Calu3 (cell line): ENCODE results near the gene XPR1. TPM values are rescaled to one million over a fixed set of nuclear protein-coding genes. Genes with fewer than 3 reads are reported as not detected.
"Not testable (repeated sequence)": the region's sequence is repeated elsewhere in the genome, so short reads cannot be mapped to it uniquely, and the experiment has no call there.

Source experiments
- BruUV-seq: library from RNA; stranded (reverse); fragments of 400-500 nt; replicated peaks from 2 replicates; lab custom pipeline; 2021; lab: Mats Ljungman, UMichigan
- CTCF ChIA-PET: fragments of 300-600 bp; sonication (Branson Sonifier 250); formaldehyde crosslinking; loops from one replicate; lab custom pipeline; 2022; ENCODE audit warnings: antibody characterized with exemption; lab: Charles Lee
- DNase-seq: peaks from one replicate; pipeline ENCODE4 v3.0.0; 2022
- H3K27ac Mint-ChIP-seq: one replicate; pipeline ENCODE4 v1.8.0; 2022; ENCODE audit warnings: mixed read lengths; ENCODE audit not compliant: unreplicated experiment
- H3K27me3 Mint-ChIP-seq: one replicate; pipeline ENCODE4 v1.8.0; 2022; ENCODE audit warnings: mixed read lengths; ENCODE audit not compliant: unreplicated experiment
- H3K36me3 Mint-ChIP-seq: one replicate; pipeline ENCODE4 v1.8.0; 2022; ENCODE audit warnings: mild to moderate bottlenecking, moderate library complexity, mixed read lengths; ENCODE audit not compliant: insufficient read depth, unreplicated experiment
- H3K4me1 Mint-ChIP-seq: one replicate; pipeline ENCODE4 v1.8.0; 2022; ENCODE audit warnings: mild to moderate bottlenecking, low read depth, mixed read lengths; ENCODE audit not compliant: unreplicated experiment
- H3K4me3 Mint-ChIP-seq: one replicate; pipeline ENCODE4 v1.8.0; 2022; ENCODE audit warnings: mild to moderate bottlenecking, low read depth, moderate library complexity, mixed read lengths; ENCODE audit not compliant: unreplicated experiment
- H3K9me3 Mint-ChIP-seq: one replicate; pipeline ENCODE4 v1.8.0; 2022; ENCODE audit warnings: low read depth, mixed read lengths; ENCODE audit not compliant: unreplicated experiment
- intact Hi-C: fragments of 100-400 bp; cut with micrococcal nuclease; formaldehyde crosslinking; loops from one replicate; pipeline ENCODE4 v1.10.0; 2022; ENCODE audit not compliant: unreplicated experiment
- total RNA-seq: library from RNA; stranded (reverse); gene quantifications from 2 replicates; pipeline ENCODE4 v1.2.3, GENCODE V29; 2022
- TF ChIP-seq, protein P1 (sequence below): fragments of 200-600 bp; IDR thresholded peaks from one replicate; pipeline ENCODE4 v1.8.0; 2022; ENCODE audit warnings: antibody characterized with exemption; ENCODE audit not compliant: unreplicated experiment

The XPR1 gene
- total RNA-seq, 1 experiment from 2014 or later = 44.5 TPM

DNA sequence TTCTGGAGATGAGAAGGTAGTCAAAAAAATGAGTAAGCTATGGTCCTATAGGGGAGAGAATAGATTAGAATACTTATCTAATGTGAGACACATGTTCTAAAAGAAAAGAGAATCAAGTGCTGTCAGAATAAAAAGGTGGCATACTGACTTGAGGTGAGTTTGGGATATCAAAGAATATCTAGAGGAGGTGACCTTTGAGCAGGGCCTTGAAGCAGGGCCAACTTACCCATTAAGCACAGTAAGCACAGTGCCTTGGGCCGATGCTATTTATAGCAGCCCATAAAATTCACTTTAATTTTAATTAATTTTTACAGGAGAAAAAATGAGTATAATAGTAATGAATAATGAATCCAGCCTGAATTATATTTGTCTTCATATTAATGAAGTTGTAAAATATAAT is 92.2 kb downstream of the XPR1 start:
- no peak overlapping the region for H3K4me3 Mint-ChIP-seq
- H3K9me3 Mint-ChIP-seq = peaks cover 2% of the 10 kb centered on the region
- DNase-seq = no peak
- H3K27ac Mint-ChIP-seq = no peak overlapping the region
- no peaks in the 10 kb centered on the region for H3K36me3 Mint-ChIP-seq
- BruUV-seq = no TSS peak
- intact Hi-C loops = no loop called here
- CTCF ChIA-PET = no interaction called here
- no peaks in the 10 kb centered on the region for H3K27me3 Mint-ChIP-seq
- no peaks in the 10 kb centered on the region for H3K4me1 Mint-ChIP-seq
- TF ChIP-seq, protein P1, sequence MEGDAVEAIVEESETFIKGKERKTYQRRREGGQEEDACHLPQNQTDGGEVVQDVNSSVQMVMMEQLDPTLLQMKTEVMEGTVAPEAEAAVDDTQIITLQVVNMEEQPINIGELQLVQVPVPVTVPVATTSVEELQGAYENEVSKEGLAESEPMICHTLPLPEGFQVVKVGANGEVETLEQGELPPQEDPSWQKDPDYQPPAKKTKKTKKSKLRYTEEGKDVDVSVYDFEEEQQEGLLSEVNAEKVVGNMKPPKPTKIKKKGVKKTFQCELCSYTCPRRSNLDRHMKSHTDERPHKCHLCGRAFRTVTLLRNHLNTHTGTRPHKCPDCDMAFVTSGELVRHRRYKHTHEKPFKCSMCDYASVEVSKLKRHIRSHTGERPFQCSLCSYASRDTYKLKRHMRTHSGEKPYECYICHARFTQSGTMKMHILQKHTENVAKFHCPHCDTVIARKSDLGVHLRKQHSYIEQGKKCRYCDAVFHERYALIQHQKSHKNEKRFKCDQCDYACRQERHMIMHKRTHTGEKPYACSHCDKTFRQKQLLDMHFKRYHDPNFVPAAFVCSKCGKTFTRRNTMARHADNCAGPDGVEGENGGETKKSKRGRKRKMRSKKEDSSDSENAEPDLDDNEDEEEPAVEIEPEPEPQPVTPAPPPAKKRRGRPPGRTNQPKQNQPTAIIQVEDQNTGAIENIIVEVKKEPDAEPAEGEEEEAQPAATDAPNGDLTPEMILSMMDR = no peak

DNA sequence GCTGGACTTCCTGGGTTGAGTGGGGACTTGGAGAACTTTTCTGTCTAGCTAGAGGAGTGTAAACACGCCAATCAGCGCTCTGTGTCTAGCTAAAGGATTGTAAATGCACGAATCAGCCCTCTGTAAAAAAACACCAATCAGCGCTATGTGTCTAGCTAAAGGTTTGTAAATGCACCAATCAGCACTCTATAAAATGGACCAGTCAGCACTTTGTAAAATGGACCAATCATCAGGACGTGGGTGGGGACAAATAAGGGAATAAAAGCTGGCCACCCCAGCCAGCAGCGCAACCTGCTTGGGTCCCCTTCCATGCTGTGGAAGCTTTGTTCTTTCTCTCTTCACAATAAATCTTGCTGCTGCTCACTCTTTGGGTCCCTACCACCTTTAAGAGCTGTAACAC is 94.2 kb downstream of the XPR1 start:
- DNase-seq, H3K4me3 Mint-ChIP-seq, CTCF ChIA-PET, H3K4me1 Mint-ChIP-seq, BruUV-seq, H3K27me3 Mint-ChIP-seq, H3K27ac Mint-ChIP-seq, H3K9me3 Mint-ChIP-seq, H3K36me3 Mint-ChIP-seq, intact Hi-C loops: not testable (repeated sequence)

DNA sequence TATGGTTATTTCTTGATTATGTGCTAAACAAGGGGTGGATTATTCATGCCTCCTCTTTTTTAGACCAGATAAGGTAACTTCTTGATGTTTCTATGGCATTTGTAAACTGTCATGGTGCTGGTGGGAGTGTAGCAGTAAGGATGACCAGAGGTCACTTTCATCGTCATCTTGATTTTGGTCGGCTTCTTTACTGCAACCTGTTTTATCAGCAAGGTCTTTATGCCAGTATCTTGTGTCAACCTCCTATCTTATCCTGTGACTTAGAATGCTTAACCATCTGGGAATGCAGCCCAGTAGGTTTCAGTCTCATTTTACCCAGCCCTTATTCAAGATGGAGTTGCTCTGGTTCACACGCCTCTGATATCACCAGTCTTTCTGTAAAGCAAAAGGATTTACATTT is 95.9 kb downstream of the XPR1 start:
- H3K9me3 Mint-ChIP-seq, DNase-seq, H3K4me1 Mint-ChIP-seq, BruUV-seq, CTCF ChIA-PET, H3K27me3 Mint-ChIP-seq, H3K27ac Mint-ChIP-seq, H3K4me3 Mint-ChIP-seq, H3K36me3 Mint-ChIP-seq, intact Hi-C loops: not testable (repeated sequence)

DNA sequence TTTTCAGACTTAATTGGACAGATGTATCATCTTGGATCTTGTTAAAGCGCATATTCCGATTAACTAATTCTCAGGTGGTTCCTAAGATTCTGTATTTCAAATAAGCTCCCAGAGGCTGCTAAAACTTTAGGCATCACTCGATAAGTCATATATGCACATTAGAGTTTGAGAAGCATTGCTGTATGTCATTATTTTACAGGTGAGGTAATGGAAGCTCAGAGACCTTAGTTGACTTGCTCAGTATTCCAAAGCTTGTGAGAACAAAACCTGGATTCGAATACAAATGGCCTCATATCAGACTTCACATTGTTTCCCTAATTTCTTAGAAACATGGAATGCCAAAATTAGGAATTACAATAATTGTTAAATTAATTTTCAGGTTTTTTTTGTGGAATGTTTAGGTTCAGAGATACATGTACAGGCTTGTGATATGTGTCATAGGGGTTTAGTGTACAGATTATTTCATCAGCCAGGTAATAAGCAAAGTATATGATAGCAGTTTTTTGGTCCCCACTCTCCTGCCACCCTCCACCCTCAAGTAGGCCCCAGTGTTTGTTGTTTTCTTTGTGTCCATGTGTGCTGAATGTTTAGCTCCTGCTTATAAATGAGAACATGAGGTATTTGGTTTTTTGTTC is 96.8 kb downstream of the XPR1 start:
- no peak for DNase-seq
- no TSS peak for BruUV-seq
- CTCF ChIA-PET = interaction anchor here (0.6 kb wide), 1 partner anchor 1806 kb away, joined by 5 read pairs; no protein-coding TSS in a partner anchor
- Mint-ChIP-seq H3K4me1 (no peaks in the 10 kb centered on the region), H3K27me3 (no peaks in the 10 kb centered on the region), H3K27ac (no peak overlapping the region), H3K36me3 (no peaks in the 10 kb centered on the region), H3K9me3 (peaks cover 8% of the 10 kb centered on the region), H3K4me3 (no peak overlapping the region)
- TF ChIP-seq, protein P1 = no peak
- intact Hi-C loops = no loop called here

DNA sequence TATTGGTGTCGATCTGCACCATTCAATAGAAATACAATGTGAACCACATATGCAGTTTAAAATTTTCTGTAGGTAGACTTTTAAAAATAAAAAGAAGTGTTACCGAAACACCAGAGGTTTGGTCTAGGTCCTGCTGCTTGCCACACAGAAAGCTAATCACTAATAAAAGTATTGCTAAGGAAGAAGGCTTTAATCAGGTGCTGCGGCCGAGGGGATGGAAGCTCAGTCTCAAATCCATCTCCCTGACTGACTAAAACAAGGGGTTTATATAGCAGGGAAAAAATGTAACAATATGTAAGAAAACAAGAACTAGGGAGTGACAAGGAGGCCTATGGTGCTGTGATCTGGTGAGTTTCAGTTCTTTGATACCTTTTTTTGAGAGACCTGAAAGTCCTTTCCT is 99.3 kb downstream of the XPR1 start:
- no TSS peak for BruUV-seq
- no peaks in the 10 kb centered on the region for H3K36me3 Mint-ChIP-seq
- no peak for DNase-seq
- H3K27ac Mint-ChIP-seq = no peak overlapping the region
- H3K9me3 Mint-ChIP-seq = peaks cover 17% of the 10 kb centered on the region
- CTCF ChIA-PET = no interaction called here
- TF ChIP-seq, protein P1 = no peak
- no peak overlapping the region for H3K4me3 Mint-ChIP-seq
- intact Hi-C loops = no loop called here
- no peaks in the 10 kb centered on the region for H3K27me3 Mint-ChIP-seq
- H3K4me1 Mint-ChIP-seq = no peaks in the 10 kb centered on the region
